Testis (tissue), 2 donors: Measurements from ENCODE around the gene CYTL1.

Source experiments
- POLR2A ChIP-seq: fragments of 450-650 bp; IDR thresholded peaks from one replicate; pipeline ENCODE4 v1.6.1; 2017; ENCODE audit warnings: antibody characterized with exemption, mild to moderate bottlenecking, moderate library complexity
- TF ChIP-seq, protein P1 (sequence below), 3 experiments: fragments of 450-650 bp in 2 of 3; fragments of 200-600 bp in 1 of 3; sonication (generic) in 1 of 3; IDR thresholded peaks; one replicate each; pipeline ENCODE4 v1.5.1; 2016 to 2019; ENCODE audit warnings: antibody characterized with exemption in 3 of 3, mild to moderate bottlenecking in 2 of 3, moderate library complexity in 1 of 3

DNA sequence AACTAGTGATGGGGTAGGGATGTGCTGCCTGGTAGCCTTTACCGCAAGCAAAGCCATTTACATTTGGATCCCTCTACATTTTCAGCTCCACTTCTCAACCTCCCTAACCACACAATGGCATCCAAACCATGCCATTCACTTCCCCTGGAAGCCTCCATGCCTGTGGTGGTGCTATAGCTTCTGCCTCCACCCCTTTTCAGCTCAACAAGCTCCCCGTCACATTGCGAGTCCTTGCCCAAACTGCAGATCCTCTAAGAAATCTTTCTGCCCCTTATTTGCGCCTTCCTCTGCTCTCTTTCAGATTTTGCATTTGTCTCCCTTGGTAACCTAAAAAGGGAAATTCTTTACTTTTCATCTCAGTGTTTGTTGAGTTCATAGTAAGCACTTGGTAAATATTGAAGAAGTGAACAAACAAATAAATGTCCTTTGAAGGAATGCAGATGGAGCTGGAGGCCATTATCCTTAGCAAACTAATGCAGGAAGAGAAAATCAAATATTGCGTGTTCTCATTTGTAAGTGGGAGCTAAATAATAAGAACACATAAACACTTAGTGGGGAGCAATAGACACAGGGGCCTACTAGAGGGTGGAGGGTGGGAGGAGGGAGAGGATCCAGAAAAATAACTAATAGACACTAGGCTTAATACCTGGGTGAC lies 6.9 kb downstream of the CYTL1 start:
- TF ChIP-seq, protein P1, sequence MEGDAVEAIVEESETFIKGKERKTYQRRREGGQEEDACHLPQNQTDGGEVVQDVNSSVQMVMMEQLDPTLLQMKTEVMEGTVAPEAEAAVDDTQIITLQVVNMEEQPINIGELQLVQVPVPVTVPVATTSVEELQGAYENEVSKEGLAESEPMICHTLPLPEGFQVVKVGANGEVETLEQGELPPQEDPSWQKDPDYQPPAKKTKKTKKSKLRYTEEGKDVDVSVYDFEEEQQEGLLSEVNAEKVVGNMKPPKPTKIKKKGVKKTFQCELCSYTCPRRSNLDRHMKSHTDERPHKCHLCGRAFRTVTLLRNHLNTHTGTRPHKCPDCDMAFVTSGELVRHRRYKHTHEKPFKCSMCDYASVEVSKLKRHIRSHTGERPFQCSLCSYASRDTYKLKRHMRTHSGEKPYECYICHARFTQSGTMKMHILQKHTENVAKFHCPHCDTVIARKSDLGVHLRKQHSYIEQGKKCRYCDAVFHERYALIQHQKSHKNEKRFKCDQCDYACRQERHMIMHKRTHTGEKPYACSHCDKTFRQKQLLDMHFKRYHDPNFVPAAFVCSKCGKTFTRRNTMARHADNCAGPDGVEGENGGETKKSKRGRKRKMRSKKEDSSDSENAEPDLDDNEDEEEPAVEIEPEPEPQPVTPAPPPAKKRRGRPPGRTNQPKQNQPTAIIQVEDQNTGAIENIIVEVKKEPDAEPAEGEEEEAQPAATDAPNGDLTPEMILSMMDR (IDR thresholded peaks at IDR 0.05), result no peak
- no peak for TF ChIP-seq POLR2A
